Kidney epithelial cell (primary cell): ENCODE data around the gene KCNJ11. TPM values are rescaled to one million over a fixed set of nuclear protein-coding genes. Genes with fewer than 3 reads are reported as not detected.

Experiments
- DNase-seq: peaks from one replicate; pipeline ENCODE4 v3.0.0-alpha.2; 2010; ENCODE audit warnings: low read depth
- H3K27me3 ChIP-seq: 2 replicates; pipeline ENCODE4 v1.6.0; 2011; ENCODE audit warnings: low read length; ENCODE audit not compliant: control insufficient read depth, insufficient read depth
- H3K36me3 ChIP-seq: 2 replicates; pipeline ENCODE4 v1.5.1; 2011; ENCODE audit warnings: low read length; ENCODE audit not compliant: control insufficient read depth, insufficient read depth
- H3K4me3 ChIP-seq: 2 replicates; pipeline ENCODE4 v1.5.1; 2011; ENCODE audit warnings: low read depth, mild to moderate bottlenecking, control low read depth, low read length
- CTCF ChIP-seq: IDR thresholded peaks from 2 replicates; pipeline ENCODE4 v1.5.1; 2011; ENCODE audit warnings: mild to moderate bottlenecking, moderate library complexity, low read length, control low read depth, inconsistent platforms; ENCODE audit not compliant: insufficient read depth, poor library complexity, severe bottlenecking
- total RNA-seq: library from RNA; depleted of rRNA; stranded (reverse); fragments of >200 nt; gene quantifications from 2 replicates; pipeline ENCODE4 v1.2.3, GENCODE V29; 2015

KCNJ11 gene
- total RNA-seq, 1 donor from 2014 or later: 1.3 TPM

GRCh38 chr11:17402486-17402885 lies 14.0 kb upstream of the KCNJ11 start:
- H3K27me3 ChIP-seq: peaks cover 12% of the 10 kb centered on the region
- no peak for TF ChIP-seq CTCF
- no peak for DNase-seq
- H3K4me3 ChIP-seq: no peak overlapping the region
- no peaks in the 10 kb centered on the region for H3K36me3 ChIP-seq

GRCh38 chr11:17401841-17402240 lies 13.4 kb upstream of the KCNJ11 start:
- Histone ChIP-seq H3K4me3 (no peak overlapping the region), H3K27me3 (peaks cover 12% of the 10 kb centered on the region), H3K36me3 (no peaks in the 10 kb centered on the region)
- DNase-seq: no peak
- TF ChIP-seq CTCF: no peak

- TF ChIP-seq CTCF: no peak
- Histone ChIP-seq H3K27me3 (peaks cover 11% of the 10 kb centered on the region), H3K36me3 (no peaks in the 10 kb centered on the region), H3K4me3 (no peak overlapping the region)
- DNase-seq: no peak
These were observed 12.9 kb upstream of the KCNJ11 start for GRCh38 chr11:17401316-17401715.

GRCh38 chr11:17400048-17400775 lies 11.8 kb upstream of the KCNJ11 start:
- DNase-seq: no peak
- peaks cover 11% of the 10 kb centered on the region for H3K27me3 ChIP-seq
- no peaks in the 10 kb centered on the region for H3K36me3 ChIP-seq
- no peak for TF ChIP-seq CTCF
- H3K4me3 ChIP-seq: no peak overlapping the region

- no peak for TF ChIP-seq CTCF
- H3K27me3 ChIP-seq: peaks cover 15% of the 10 kb centered on the region
- DNase-seq: no peak
- H3K4me3 ChIP-seq: no peak overlapping the region
- H3K36me3 ChIP-seq: no peaks in the 10 kb centered on the region
These were observed 10.8 kb upstream of the KCNJ11 start for GRCh38 chr11:17399236-17399635.
